ENCODE data around the gene SYNE2.
"Not testable (repeated sequence)": the region's sequence is repeated elsewhere in the genome, so short reads cannot be mapped to it uniquely, and the experiment has no call there.

The SYNE2 gene

GRCh38 chr14:63855281-63855680, 2.5 kb downstream of the SYNE2 start:
- no peak overlapping the region for H3K9ac ChIP-seq (ENCODE audit: low read length)
- no peaks in the 10 kb centered on the region for H3K27me3 ChIP-seq (ENCODE audit: control insufficient read depth, insufficient read depth, low read length)
- no peak overlapping the region for H3K4me3 ChIP-seq (ENCODE audit: low read length)
- H3K4me1 ChIP-seq (ENCODE audit: control insufficient read depth, insufficient read depth, low read length) = peaks cover 3% of the 10 kb centered on the region
- H3K36me3 ChIP-seq (ENCODE audit: control insufficient read depth, insufficient read depth, low read length) = no peaks in the 10 kb centered on the region
- H3K27ac ChIP-seq (ENCODE audit: low read depth, low read length) = no peak overlapping the region

- Histone ChIP-seq H3K9ac (ENCODE audit: low read length) (no peak overlapping the region), H3K4me3 (ENCODE audit: low read length) (no peak overlapping the region), H3K27ac (ENCODE audit: low read depth, low read length) (no peak overlapping the region), H3K36me3 (ENCODE audit: control insufficient read depth, insufficient read depth, low read length) (no peaks in the 10 kb centered on the region), H3K4me1 (ENCODE audit: control insufficient read depth, insufficient read depth, low read length) (peaks cover 3% of the 10 kb centered on the region), H3K27me3 (ENCODE audit: control insufficient read depth, insufficient read depth, low read length) (no peaks in the 10 kb centered on the region)
Observed at GRCh38 chr14:63857466-63858030, 4.7 kb downstream of the SYNE2 start.

- Histone ChIP-seq H3K4me3 (ENCODE audit: low read length) (no peak overlapping the region), H3K36me3 (ENCODE audit: control insufficient read depth, insufficient read depth, low read length) (no peaks in the 10 kb centered on the region), H3K27me3 (ENCODE audit: control insufficient read depth, insufficient read depth, low read length) (no peaks in the 10 kb centered on the region), H3K9ac (ENCODE audit: low read length) (no peak overlapping the region), H3K4me1 (ENCODE audit: control insufficient read depth, insufficient read depth, low read length) (no peaks in the 10 kb centered on the region), H3K27ac (ENCODE audit: low read depth, low read length) (no peak overlapping the region)
Observed at GRCh38 chr14:63860146-63860545, 7.3 kb downstream of the SYNE2 start.

- no peaks in the 10 kb centered on the region for H3K27me3 ChIP-seq (ENCODE audit: control insufficient read depth, insufficient read depth, low read length)
- H3K4me3 ChIP-seq (ENCODE audit: low read length) = no peak overlapping the region
- no peak overlapping the region for H3K27ac ChIP-seq (ENCODE audit: low read depth, low read length)
- no peaks in the 10 kb centered on the region for H3K4me1 ChIP-seq (ENCODE audit: control insufficient read depth, insufficient read depth, low read length)
- no peak overlapping the region for H3K9ac ChIP-seq (ENCODE audit: low read length)
- no peaks in the 10 kb centered on the region for H3K36me3 ChIP-seq (ENCODE audit: control insufficient read depth, insufficient read depth, low read length)
Observed at GRCh38 chr14:63862163-63862562, 9.4 kb downstream of the SYNE2 start.

- Histone ChIP-seq H3K27me3 (ENCODE audit: control insufficient read depth, insufficient read depth, low read length) (no peaks in the 10 kb centered on the region), H3K36me3 (ENCODE audit: control insufficient read depth, insufficient read depth, low read length) (no peaks in the 10 kb centered on the region), H3K27ac (ENCODE audit: low read depth, low read length) (no peak overlapping the region), H3K4me1 (ENCODE audit: control insufficient read depth, insufficient read depth, low read length) (no peaks in the 10 kb centered on the region), H3K4me3 (ENCODE audit: low read length) (no peak overlapping the region), H3K9ac (ENCODE audit: low read length) (no peak overlapping the region)
Observed at GRCh38 chr14:63863004-63863403, 10.2 kb downstream of the SYNE2 start.

GRCh38 chr14:63864775-63865174, 12.0 kb downstream of the SYNE2 start:
- H3K4me3 ChIP-seq (ENCODE audit: low read length); H3K9ac ChIP-seq (ENCODE audit: low read length); H3K36me3 ChIP-seq (ENCODE audit: control insufficient read depth, insufficient read depth, low read length); H3K4me1 ChIP-seq (ENCODE audit: control insufficient read depth, insufficient read depth, low read length); H3K27ac ChIP-seq (ENCODE audit: low read depth, low read length); H3K27me3 ChIP-seq (ENCODE audit: control insufficient read depth, insufficient read depth, low read length): not testable (repeated sequence)

GRCh38 chr14:63867933-63868921, 15.4 kb downstream of the SYNE2 start:
- Histone ChIP-seq H3K27ac (ENCODE audit: low read depth, low read length) (no peak overlapping the region), H3K4me1 (ENCODE audit: control insufficient read depth, insufficient read depth, low read length) (no peaks in the 10 kb centered on the region), H3K4me3 (ENCODE audit: low read length) (no peak overlapping the region), H3K36me3 (ENCODE audit: control insufficient read depth, insufficient read depth, low read length) (no peaks in the 10 kb centered on the region), H3K9ac (ENCODE audit: low read length) (no peak overlapping the region), H3K27me3 (ENCODE audit: control insufficient read depth, insufficient read depth, low read length) (no peaks in the 10 kb centered on the region)

- not testable (repeated sequence) for H3K4me3 ChIP-seq (ENCODE audit: low read length); H3K9ac ChIP-seq (ENCODE audit: low read length); H3K4me1 ChIP-seq (ENCODE audit: control insufficient read depth, insufficient read depth, low read length)
Observed at GRCh38 chr14:63869940-63870752, 17.3 kb downstream of the SYNE2 start.

GRCh38 chr14:63870753-63871037, 17.9 kb downstream of the SYNE2 start:
- H3K27me3 ChIP-seq (ENCODE audit: control insufficient read depth, insufficient read depth, low read length); H3K36me3 ChIP-seq (ENCODE audit: control insufficient read depth, insufficient read depth, low read length); H3K4me1 ChIP-seq (ENCODE audit: control insufficient read depth, insufficient read depth, low read length); H3K4me3 ChIP-seq (ENCODE audit: low read length); H3K27ac ChIP-seq (ENCODE audit: low read depth, low read length); H3K9ac ChIP-seq (ENCODE audit: low read length): not testable (repeated sequence)

More at GRCh38 chr14:63869940-63870752, 17.3 kb downstream of the SYNE2 start:
- not testable (repeated sequence) for H3K27ac ChIP-seq (ENCODE audit: low read depth, low read length); H3K36me3 ChIP-seq (ENCODE audit: control insufficient read depth, insufficient read depth, low read length); H3K27me3 ChIP-seq (ENCODE audit: control insufficient read depth, insufficient read depth, low read length)

GRCh38 chr14:63874223-63874622, 21.4 kb downstream of the SYNE2 start:
- H3K9ac ChIP-seq (ENCODE audit: low read length) = no peak overlapping the region
- no peaks in the 10 kb centered on the region for H3K27me3 ChIP-seq (ENCODE audit: control insufficient read depth, insufficient read depth, low read length)
- H3K4me1 ChIP-seq (ENCODE audit: control insufficient read depth, insufficient read depth, low read length) = peaks cover 3% of the 10 kb centered on the region
- peak overlapping the region; percentile 0 for H3K27ac ChIP-seq (ENCODE audit: low read depth, low read length)
- no peaks in the 10 kb centered on the region for H3K36me3 ChIP-seq (ENCODE audit: control insufficient read depth, insufficient read depth, low read length)
- no peak overlapping the region for H3K4me3 ChIP-seq (ENCODE audit: low read length)

- Histone ChIP-seq H3K27ac (ENCODE audit: low read depth, low read length) (no peak overlapping the region), H3K4me1 (ENCODE audit: control insufficient read depth, insufficient read depth, low read length) (peaks cover 3% of the 10 kb centered on the region), H3K9ac (ENCODE audit: low read length) (no peak overlapping the region), H3K4me3 (ENCODE audit: low read length) (no peak overlapping the region), H3K36me3 (ENCODE audit: control insufficient read depth, insufficient read depth, low read length) (no peaks in the 10 kb centered on the region), H3K27me3 (ENCODE audit: control insufficient read depth, insufficient read depth, low read length) (no peaks in the 10 kb centered on the region)
Observed at GRCh38 chr14:63875311-63875710, 22.5 kb downstream of the SYNE2 start.

GRCh38 chr14:63877550-63877939, 24.7 kb downstream of the SYNE2 start:
- no peaks in the 10 kb centered on the region for H3K36me3 ChIP-seq (ENCODE audit: control insufficient read depth, insufficient read depth, low read length)
- H3K4me1 ChIP-seq (ENCODE audit: control insufficient read depth, insufficient read depth, low read length) = peaks cover 3% of the 10 kb centered on the region
- H3K27me3 ChIP-seq (ENCODE audit: control insufficient read depth, insufficient read depth, low read length) = no peaks in the 10 kb centered on the region
- H3K27ac ChIP-seq (ENCODE audit: low read depth, low read length) = no peak overlapping the region
- H3K4me3 ChIP-seq (ENCODE audit: low read length) = no peak overlapping the region
- no peak overlapping the region for H3K9ac ChIP-seq (ENCODE audit: low read length)
